Esophagus squamous epithelium (tissue), 4 donors: Measurements from ENCODE around the gene C16orf86.

ENCODE experiments used
- CTCF ChIP-seq, 6 experiments: fragments of 450-650 bp in 4 of 6; fragments of 200-600 bp in 2 of 6; sonication (generic) in 2 of 6; IDR thresholded peaks; one replicate each; pipeline ENCODE4 v1.5.1; 2016 to 2019; ENCODE audit warnings: antibody characterized with exemption in 6 of 6, mild to moderate bottlenecking in 4 of 6, moderate library complexity in 4 of 6
- POLR2A ChIP-seq, 4 donors: fragments of 450-650 bp; IDR thresholded peaks; one replicate each; pipeline ENCODE4 v1.6.1; 2017; ENCODE audit warnings: antibody characterized with exemption in 4 of 4, mild to moderate bottlenecking in 4 of 4, moderate library complexity in 3 of 4

- TF ChIP-seq CTCF (IDR thresholded peaks at IDR 0.05) (no peak), POLR2A (IDR thresholded peaks at IDR 0.05) (no peak)
Measured at GRCh38 chr16:67657751-67658518, 8.7 kb upstream of the C16orf86 start.
